ENCODE results near the gene PCDHA5.

The PCDHA5 gene

DNA sequence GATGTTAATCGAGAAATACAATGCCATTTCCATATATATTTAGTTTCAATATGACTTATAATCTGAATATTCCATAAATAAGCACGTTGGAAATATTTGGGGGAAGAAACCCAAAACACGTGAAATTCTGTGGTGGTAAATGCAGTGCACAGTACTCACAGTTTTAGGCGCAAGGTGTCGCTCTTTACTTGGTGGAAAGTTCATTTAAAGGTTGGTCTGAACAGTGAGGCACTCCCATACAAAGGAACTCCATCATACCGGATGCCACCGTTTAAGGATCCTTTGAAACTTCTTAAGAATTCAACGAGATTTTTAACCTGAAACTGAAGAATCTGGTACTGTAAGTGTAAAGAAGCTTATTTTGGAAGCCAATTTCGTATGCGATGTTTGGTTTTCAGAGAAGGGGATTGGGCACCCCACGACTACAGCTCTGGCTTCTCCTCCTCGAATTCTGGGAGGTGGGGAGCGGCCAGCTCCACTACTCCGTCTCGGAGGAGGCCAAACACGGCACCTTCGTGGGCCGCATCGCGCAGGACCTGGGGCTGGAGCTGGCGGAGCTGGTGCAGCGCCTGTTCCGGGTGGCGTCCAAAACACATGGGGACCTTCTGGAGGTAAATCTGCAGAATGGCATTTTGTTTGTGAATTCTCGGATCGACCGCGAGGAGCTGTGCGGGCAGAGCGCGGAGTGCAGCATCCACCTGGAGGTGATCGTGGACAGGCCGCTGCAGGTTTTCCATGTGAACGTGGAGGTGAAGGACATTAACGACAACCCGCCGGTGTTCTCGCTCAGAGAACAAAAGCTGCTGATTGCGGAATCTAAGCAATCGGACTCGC is 47.5 kb downstream of the PCDHA5 start, which contains the start of gene PCDHA11:
Gene PCDHA11 (plus strand): TSS at position 237 of the 834 bp plus-strand sequence. CDS start 147 bp downstream, at position 384.
- no peak for DNase-seq

DNA sequence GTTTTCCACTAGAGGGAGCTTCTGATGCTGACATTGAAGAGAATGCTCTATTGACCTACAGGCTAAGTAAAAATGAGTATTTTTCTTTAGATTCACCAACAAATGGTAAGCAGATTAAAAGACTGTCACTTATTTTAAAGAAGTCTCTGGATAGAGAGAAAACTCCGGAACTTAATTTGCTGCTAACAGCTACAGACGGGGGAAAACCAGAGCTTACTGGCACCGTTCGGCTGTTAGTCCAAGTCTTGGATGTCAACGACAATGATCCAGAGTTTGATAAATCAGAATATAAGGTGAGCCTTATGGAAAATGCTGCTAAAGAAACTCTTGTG is 48.1 kb downstream of the PCDHA5 start:
- DNase-seq = no peak

DNA sequence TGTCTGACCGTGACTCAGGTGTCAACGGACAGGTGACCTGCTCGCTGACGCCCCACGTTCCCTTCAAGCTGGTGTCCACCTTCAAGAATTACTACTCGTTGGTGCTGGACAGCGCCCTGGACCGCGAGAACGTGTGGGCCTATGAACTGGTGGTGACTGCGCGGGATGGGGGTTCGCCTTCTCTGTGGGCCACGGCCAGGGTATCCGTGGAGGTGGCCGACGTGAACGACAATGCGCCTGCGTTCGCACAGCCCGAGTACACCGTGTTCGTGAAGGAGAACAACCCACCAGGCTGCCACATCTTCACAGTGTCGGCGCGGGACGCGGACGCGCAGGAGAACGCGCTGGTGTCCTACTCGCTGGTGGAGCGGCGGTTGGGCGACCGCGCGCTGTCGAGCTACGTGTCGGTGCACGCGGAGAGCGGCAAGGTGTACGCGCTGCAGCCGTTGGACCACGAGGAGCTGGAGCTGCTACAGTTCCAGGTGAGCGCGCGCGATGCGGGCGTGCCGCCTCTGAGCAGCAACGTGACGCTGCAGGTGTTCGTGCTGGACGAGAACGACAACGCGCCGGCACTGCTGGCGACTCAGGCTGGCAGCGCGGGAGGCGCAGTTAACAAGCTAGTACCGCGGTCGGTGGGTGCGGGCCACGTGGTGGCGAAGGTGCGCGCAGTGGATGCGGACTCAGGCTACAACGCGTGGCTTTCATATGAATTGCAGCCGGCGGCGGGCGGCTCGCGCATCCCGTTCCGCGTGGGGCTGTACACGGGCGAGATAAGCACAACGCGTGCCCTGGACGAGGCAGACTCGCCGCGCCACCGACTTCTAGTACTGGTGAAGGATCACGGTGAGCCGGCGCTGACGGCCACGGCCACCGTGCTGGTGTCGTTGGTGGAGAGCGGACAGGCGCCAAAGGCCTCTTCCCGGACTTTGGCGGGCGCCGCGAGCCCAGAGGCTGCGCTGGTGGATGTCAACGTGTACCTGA is 49.1 kb downstream of the PCDHA5 start:
- DNase-seq = no peak

Measured in amniotic stem cell (primary cell).